MM.1S (cell line): ENCODE measurements around the gene ADPRH.

Source experiments
- DNase-seq: peaks from one replicate; pipeline ENCODE4 v3.0.0-alpha.2; 2015
- H2AFZ ChIP-seq: fragments of 300-600 bp; sonication (generic); 2 replicates; pipeline ENCODE4 v1.6.0; 2016; ENCODE audit warnings: antibody characterized with exemption, low read length
- H3F3A ChIP-seq: fragments of 300-600 bp; sonication (generic); 2 replicates; pipeline ENCODE4 v1.6.1; 2016; ENCODE audit warnings: mild to moderate bottlenecking, antibody characterized with exemption, low read length, moderate library complexity, mixed read lengths; ENCODE audit not compliant: insufficient read depth
- H3K27ac ChIP-seq: fragments of 300-600 bp; sonication (generic); 2 replicates; pipeline ENCODE4 v1.5.1; 2016; ENCODE audit warnings: mild to moderate bottlenecking, low read length
- H3K27me3 ChIP-seq: fragments of 300-600 bp; sonication (generic); replicated peaks from 2 replicates; pipeline ENCODE4 v1.6.0; 2016; ENCODE audit warnings: low read length; ENCODE audit not compliant: insufficient read depth
- H3K36me3 ChIP-seq: fragments of 300-600 bp; sonication (generic); replicated peaks from 2 replicates; pipeline ENCODE4 v1.6.1; 2016; ENCODE audit warnings: mild to moderate bottlenecking, low read length, mixed read lengths; ENCODE audit not compliant: insufficient read depth
- H3K4me1 ChIP-seq: fragments of 300-600 bp; sonication (generic); 2 replicates; pipeline ENCODE4 v1.6.1; 2016; ENCODE audit warnings: low read length, mixed read lengths
- H3K4me2 ChIP-seq: fragments of 300-600 bp; sonication (generic); 2 replicates; pipeline ENCODE4 v1.6.0; 2016; ENCODE audit warnings: low read depth, low read length
- H3K4me3 ChIP-seq: fragments of 300-600 bp; sonication (generic); 2 replicates; pipeline ENCODE4 v1.5.1; 2016; ENCODE audit warnings: low read length, mixed read lengths
- H3K79me2 ChIP-seq: fragments of 300-600 bp; sonication (generic); 2 replicates; pipeline ENCODE4 v1.6.1; 2016; ENCODE audit warnings: mixed run types, low read length, mixed read lengths
- H3K9ac ChIP-seq: fragments of 300-600 bp; sonication (generic); 2 replicates; pipeline ENCODE4 v1.6.1; 2016; ENCODE audit warnings: low read length, mixed read lengths
- H3K9me2 ChIP-seq: fragments of 300-600 bp; sonication (generic); replicated peaks from 2 replicates; pipeline ENCODE4 v1.6.1; 2016; ENCODE audit warnings: mild to moderate bottlenecking, low read length, mixed read lengths; ENCODE audit not compliant: insufficient read depth
- H3K9me3 ChIP-seq: fragments of 300-600 bp; sonication (generic); replicated peaks from 2 replicates; pipeline ENCODE4 v1.6.1; 2016; ENCODE audit warnings: mild to moderate bottlenecking, low read length, mixed read lengths; ENCODE audit not compliant: insufficient read depth
- H4K20me1 ChIP-seq: fragments of 300-600 bp; sonication (generic); 2 replicates; pipeline ENCODE4 v1.6.1; 2016; ENCODE audit warnings: mild to moderate bottlenecking, low read length, moderate library complexity, mixed read lengths; ENCODE audit not compliant: insufficient read depth
- EZH2 ChIP-seq: fragments of 300-600 bp; sonication (generic); optimal IDR thresholded peaks from 2 replicates; pipeline ENCODE3; 2017; ENCODE audit warnings: low read depth, mild to moderate bottlenecking, antibody characterized with exemption, low read length, mixed read lengths
- EZH2phosphoT487 ChIP-seq: fragments of 300-600 bp; sonication (generic); IDR thresholded peaks from 2 replicates; pipeline ENCODE4 v1.6.1; 2018; ENCODE audit warnings: antibody characterized with exemption, low read length
- TF ChIP-seq, protein P1 (sequence below): fragments of 300-600 bp; sonication (generic); IDR thresholded peaks from 2 replicates; pipeline ENCODE4 v1.5.1; 2016; ENCODE audit warnings: antibody characterized with exemption, low read length, mixed read lengths

ADPRH gene

DNA sequence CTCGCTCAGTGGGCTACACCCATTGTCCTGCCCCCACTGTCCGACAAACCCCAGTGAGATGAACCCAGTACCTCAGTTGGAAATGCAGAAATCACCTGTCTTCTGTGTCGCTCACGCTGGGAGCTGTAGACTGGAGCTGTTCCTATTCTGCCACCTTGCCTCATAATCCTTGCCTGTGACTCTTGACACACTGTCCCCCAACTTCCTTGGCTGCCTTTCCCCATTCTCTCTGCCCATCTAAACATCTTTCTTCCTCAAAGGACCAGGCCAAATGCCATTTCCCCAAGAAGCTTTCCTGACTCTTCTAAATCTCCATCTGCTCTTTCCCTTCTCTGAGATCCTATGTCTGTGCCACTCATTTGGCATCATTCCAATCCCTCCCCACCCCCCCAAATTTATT, 10.1 kb upstream of the ADPRH start:
- Histone ChIP-seq H3K36me3 (no peaks in the 10 kb centered on the region), H3K27ac (no peak overlapping the region), H3K9me3 (no peaks in the 10 kb centered on the region), H3K27me3 (no peaks in the 10 kb centered on the region), H3F3A (no peaks in the 10 kb centered on the region), H3K4me3 (no peak overlapping the region), H3K4me2 (no peak overlapping the region), H3K9me2 (no peaks in the 10 kb centered on the region), H4K20me1 (no peaks in the 10 kb centered on the region), H2AFZ (no peak overlapping the region), H3K9ac (no peak overlapping the region), H3K79me2 (no peaks in the 10 kb centered on the region), H3K4me1 (0 out of 2 replicates have a peak, but pooled peaks cover 7% of the 10 kb centered on the region)
- DNase-seq, result no peak
- TF ChIP-seq, protein P1, sequence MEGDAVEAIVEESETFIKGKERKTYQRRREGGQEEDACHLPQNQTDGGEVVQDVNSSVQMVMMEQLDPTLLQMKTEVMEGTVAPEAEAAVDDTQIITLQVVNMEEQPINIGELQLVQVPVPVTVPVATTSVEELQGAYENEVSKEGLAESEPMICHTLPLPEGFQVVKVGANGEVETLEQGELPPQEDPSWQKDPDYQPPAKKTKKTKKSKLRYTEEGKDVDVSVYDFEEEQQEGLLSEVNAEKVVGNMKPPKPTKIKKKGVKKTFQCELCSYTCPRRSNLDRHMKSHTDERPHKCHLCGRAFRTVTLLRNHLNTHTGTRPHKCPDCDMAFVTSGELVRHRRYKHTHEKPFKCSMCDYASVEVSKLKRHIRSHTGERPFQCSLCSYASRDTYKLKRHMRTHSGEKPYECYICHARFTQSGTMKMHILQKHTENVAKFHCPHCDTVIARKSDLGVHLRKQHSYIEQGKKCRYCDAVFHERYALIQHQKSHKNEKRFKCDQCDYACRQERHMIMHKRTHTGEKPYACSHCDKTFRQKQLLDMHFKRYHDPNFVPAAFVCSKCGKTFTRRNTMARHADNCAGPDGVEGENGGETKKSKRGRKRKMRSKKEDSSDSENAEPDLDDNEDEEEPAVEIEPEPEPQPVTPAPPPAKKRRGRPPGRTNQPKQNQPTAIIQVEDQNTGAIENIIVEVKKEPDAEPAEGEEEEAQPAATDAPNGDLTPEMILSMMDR, result no peak
- TF ChIP-seq EZH2 (no peak), EZH2phosphoT487 (no peak)

DNA sequence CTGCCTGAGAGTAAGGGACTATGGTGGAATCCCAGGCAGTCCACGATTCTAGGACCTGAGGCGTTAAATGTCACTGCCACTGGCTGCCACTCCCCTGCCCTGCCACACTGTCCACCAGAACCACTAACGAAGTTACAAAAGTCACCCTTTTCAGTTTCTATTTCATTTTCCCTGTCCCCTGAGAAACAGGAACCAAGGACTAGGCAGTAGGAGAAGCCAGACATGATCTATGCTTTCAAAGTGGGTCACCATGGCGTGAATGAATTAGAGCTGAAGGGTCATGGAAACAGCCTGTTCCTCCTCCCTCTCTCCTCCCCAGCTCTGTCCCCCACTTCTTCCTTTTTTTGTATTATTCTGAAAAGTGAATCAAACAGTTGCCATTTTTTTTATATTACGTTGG, 9.1 kb upstream of the ADPRH start:
- H4K20me1 ChIP-seq, result no peaks in the 10 kb centered on the region
- no peak overlapping the region for H3K4me2 ChIP-seq
- H3K4me3 ChIP-seq, result no peak overlapping the region
- no peaks in the 10 kb centered on the region for H3K79me2 ChIP-seq
- H3K9me3 ChIP-seq, result no peaks in the 10 kb centered on the region
- peak; percentile 10 for DNase-seq
- H3F3A ChIP-seq, result no peaks in the 10 kb centered on the region
- H3K36me3 ChIP-seq, result no peaks in the 10 kb centered on the region
- H3K27me3 ChIP-seq, result no peaks in the 10 kb centered on the region
- H3K27ac ChIP-seq, result no peak overlapping the region
- H3K4me1 ChIP-seq, result 0 out of 2 replicates have a peak, but pooled peaks cover 7% of the 10 kb centered on the region
- no peak overlapping the region for H3K9ac ChIP-seq
- no peak overlapping the region for H2AFZ ChIP-seq
- H3K9me2 ChIP-seq, result no peaks in the 10 kb centered on the region
- TF ChIP-seq, protein P1, result no peak
- no peak for TF ChIP-seq EZH2
- TF ChIP-seq EZH2phosphoT487, result no peak

DNA sequence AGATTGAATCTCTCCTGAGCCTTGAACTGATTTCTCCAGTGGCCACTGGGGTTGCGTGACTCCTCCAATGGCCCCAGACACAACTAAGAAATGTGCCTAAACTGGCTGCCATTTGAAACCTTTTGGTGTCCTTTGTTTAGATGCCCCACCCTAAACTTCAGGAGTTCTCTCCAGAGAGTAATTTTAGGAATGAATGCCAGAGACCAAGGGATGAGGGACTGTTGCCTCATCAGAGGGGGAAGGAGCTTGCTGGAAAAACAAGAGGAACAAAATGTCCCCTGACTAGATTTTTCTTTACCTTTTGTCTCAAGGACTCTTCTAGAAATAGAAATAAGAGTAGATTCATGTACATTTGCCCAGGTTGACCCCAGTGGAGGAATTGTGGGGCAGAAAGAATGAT, 8.1 kb upstream of the ADPRH start:
- Histone ChIP-seq H3K79me2 (no peaks in the 10 kb centered on the region), H4K20me1 (no peaks in the 10 kb centered on the region), H2AFZ (no peak overlapping the region), H3K9me2 (no peaks in the 10 kb centered on the region), H3K4me3 (no peak overlapping the region), H3K27ac (no peak overlapping the region), H3K4me2 (no peak overlapping the region), H3K4me1 (0 out of 2 replicates have a peak, but pooled peaks cover 7% of the 10 kb centered on the region), H3K9me3 (no peaks in the 10 kb centered on the region), H3K36me3 (no peaks in the 10 kb centered on the region), H3K9ac (no peak overlapping the region), H3K27me3 (no peaks in the 10 kb centered on the region), H3F3A (no peaks in the 10 kb centered on the region)
- DNase-seq, result no peak
- TF ChIP-seq, protein P1, result no peak
- TF ChIP-seq EZH2phosphoT487, result no peak
- no peak for TF ChIP-seq EZH2
